ENCODE results near the gene SRPK3. TPM values are rescaled to one million over a fixed set of nuclear protein-coding genes. Genes with fewer than 3 reads are reported as not detected.
"Not testable (repeated sequence)": the region's sequence is repeated elsewhere in the genome, so short reads cannot be mapped to it uniquely, and the experiment has no call there.

Gene SRPK3
- total RNA-seq, 1 donor = 0.54 TPM

- no peak for DNase-seq (ENCODE audit: low read depth)
Measured at GRCh38 chrX:153814591-153815315, 33.9 kb downstream of the SRPK3 start.

GRCh38 chrX:153816831-153817690 is 36.2 kb downstream of the SRPK3 start:
- no peak for TF ChIP-seq CTCF (IDR thresholded peaks at IDR 0.05; ENCODE audit: insufficient read depth, low read length)
- DNase-seq (ENCODE audit: low read depth) = no peak
- H3K4me3 ChIP-seq (ENCODE audit: low read depth, low read length) = no peak overlapping the region

More at GRCh38 chrX:153814591-153815315, 33.9 kb downstream of the SRPK3 start:
- TF ChIP-seq CTCF (IDR thresholded peaks at IDR 0.05; ENCODE audit: insufficient read depth, low read length) = no peak
- H3K4me3 ChIP-seq (ENCODE audit: low read depth, low read length) = no peak overlapping the region

DNA sequence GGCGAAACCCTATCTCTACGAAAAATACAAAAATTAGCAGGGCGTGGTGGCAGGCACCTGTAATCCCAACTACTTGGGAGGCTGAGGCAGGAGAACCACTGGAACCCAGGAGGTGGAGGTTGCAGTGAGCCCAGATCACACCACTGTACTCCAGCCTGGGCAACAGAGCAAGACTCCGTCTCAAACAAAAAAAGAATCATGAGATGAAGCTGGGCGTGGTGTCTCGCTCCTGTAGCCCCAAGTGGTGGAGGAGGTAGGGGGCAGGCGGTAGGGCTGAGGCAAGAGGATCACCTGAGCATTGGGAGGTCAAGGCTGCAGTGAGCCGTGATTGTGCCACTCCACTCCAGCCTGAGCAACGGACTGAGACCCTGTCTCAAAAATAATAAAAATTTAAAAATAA is 37.2 kb downstream of the SRPK3 start:
- not testable (repeated sequence) for DNase-seq (ENCODE audit: low read depth); H3K4me3 ChIP-seq (ENCODE audit: low read depth, low read length)

GRCh38 chrX:153818571-153819383 is 37.9 kb downstream of the SRPK3 start:
- DNase-seq (ENCODE audit: low read depth) = no peak
- TF ChIP-seq CTCF (IDR thresholded peaks at IDR 0.05; ENCODE audit: insufficient read depth, low read length) = no peak
- H3K4me3 ChIP-seq (ENCODE audit: low read depth, low read length) = peak overlapping the region; percentile 28

- no peak for TF ChIP-seq CTCF (IDR thresholded peaks at IDR 0.05; ENCODE audit: insufficient read depth, low read length)
- no peak for DNase-seq (ENCODE audit: low read depth)
- H3K4me3 ChIP-seq (ENCODE audit: low read depth, low read length) = peak overlapping the region; percentile 28
Measured at GRCh38 chrX:153819384-153820040, 38.7 kb downstream of the SRPK3 start.

DNA sequence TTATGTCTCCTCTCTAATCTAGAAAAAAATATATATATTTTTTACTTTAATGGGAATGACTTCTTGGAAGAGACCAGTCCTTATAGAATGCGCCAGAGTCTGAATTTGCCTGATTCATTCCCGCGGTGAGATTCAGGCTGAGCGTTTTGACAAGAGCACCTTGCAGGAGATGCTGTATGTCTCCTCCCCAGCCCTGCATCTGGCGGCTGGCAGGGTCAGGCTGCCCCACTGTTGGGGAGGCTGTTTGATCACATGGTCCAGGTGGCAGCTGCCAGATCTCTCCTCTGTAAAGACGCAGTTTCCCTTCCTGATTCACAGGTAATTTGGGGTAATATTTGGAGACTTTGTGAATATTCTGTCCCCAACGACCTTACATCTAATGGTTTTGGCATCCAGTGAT is 39.8 kb downstream of the SRPK3 start:
- no peak overlapping the region for H3K4me3 ChIP-seq (ENCODE audit: low read depth, low read length)
- TF ChIP-seq CTCF (IDR thresholded peaks at IDR 0.05; ENCODE audit: insufficient read depth, low read length) = no peak
- no peak for DNase-seq (ENCODE audit: low read depth)
